WERI-Rb-1 (cell line): ENCODE measurements around the gene MIA.
A peak's percentile ranks its signal among the peaks of the same experiment; 100 is the strongest.

Experiments
- DNase-seq: peaks from one replicate; pipeline ENCODE4 v3.0.0-alpha.2; 2020
- H3K27ac ChIP-seq: fragments of 250-450 bp; sonication (Bioruptor Pico); 2 replicates; pipeline ENCODE4 v1.5.1; 2020; ENCODE audit warnings: mild to moderate bottlenecking, moderate library complexity
- H3K27me3 ChIP-seq: fragments of 250-450 bp; sonication (Bioruptor Pico); 2 replicates; pipeline ENCODE4 v1.5.1; 2021; ENCODE audit warnings: mild to moderate bottlenecking, low read depth, moderate library complexity; ENCODE audit not compliant: insufficient read depth, severe bottlenecking
- H3K36me3 ChIP-seq: fragments of 250-450 bp; sonication (Bioruptor Pico); 2 replicates; pipeline ENCODE4 v1.5.1; 2020; ENCODE audit warnings: mild to moderate bottlenecking, moderate library complexity
- H3K4me3 ChIP-seq: 2 replicates; pipeline ENCODE4 v1.5.1; 2011; ENCODE audit warnings: low read depth, mild to moderate bottlenecking, control low read depth, low read length
- H3K9me3 ChIP-seq: fragments of 250-450 bp; sonication (Bioruptor Pico); 2 replicates; pipeline ENCODE4 v1.5.1; 2021; ENCODE audit warnings: mild to moderate bottlenecking, moderate library complexity; ENCODE audit not compliant: severe bottlenecking
- TF ChIP-seq, protein P1 (sequence below): IDR thresholded peaks from 2 replicates; pipeline ENCODE4 v1.5.1; 2011; ENCODE audit warnings: low read depth, mild to moderate bottlenecking, control low read depth, inconsistent platforms, low read length

The MIA gene

GRCh38 chr19:40802300-40803169 is 27.2 kb downstream of the MIA start:
- no peak overlapping the region for H3K4me3 ChIP-seq
- DNase-seq = peak; percentile 50
- no peaks in the 10 kb centered on the region for H3K27me3 ChIP-seq
- peak overlapping the region; percentile 71 for H3K27ac ChIP-seq
- H3K9me3 ChIP-seq = no peaks in the 10 kb centered on the region
- TF ChIP-seq, protein P1, sequence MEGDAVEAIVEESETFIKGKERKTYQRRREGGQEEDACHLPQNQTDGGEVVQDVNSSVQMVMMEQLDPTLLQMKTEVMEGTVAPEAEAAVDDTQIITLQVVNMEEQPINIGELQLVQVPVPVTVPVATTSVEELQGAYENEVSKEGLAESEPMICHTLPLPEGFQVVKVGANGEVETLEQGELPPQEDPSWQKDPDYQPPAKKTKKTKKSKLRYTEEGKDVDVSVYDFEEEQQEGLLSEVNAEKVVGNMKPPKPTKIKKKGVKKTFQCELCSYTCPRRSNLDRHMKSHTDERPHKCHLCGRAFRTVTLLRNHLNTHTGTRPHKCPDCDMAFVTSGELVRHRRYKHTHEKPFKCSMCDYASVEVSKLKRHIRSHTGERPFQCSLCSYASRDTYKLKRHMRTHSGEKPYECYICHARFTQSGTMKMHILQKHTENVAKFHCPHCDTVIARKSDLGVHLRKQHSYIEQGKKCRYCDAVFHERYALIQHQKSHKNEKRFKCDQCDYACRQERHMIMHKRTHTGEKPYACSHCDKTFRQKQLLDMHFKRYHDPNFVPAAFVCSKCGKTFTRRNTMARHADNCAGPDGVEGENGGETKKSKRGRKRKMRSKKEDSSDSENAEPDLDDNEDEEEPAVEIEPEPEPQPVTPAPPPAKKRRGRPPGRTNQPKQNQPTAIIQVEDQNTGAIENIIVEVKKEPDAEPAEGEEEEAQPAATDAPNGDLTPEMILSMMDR = no peak
- peaks cover 71% of the 10 kb centered on the region for H3K36me3 ChIP-seq

DNA sequence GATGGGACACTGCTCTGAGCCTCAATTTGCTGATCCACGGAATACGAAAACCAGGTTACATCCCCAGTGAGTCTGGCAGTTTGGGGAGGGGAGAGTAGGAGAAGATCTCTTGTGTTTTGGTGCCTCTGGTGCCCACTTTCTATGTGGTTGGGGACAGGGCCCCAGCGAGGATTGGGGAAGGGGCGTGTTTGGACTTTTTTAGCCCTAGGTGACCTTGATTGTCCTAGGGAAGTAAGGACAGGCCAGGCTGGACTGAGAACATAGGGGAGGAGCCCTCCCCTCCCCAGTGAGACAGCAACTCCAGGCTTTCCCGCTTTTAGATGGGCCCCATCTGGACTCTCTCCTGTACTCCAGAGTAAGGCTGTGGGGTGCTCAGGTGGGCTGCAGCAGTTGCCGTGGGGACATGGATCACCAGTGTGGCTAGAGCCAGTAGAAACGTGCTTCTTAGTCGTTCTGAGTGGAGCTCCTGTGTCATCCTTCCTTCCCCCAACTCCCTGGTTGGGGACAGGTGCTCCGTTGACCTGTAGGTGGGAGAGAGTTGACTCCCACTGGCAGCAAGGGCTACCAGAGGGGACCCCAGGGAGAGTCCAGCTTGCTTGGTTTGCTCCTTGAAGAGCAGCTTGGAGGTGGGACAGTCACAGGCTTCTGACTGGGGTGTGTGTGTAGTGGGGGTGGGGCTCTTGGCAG is 28.0 kb downstream of the MIA start:
- DNase-seq = no peak
- Histone ChIP-seq H3K27me3 (no peaks in the 10 kb centered on the region), H3K4me3 (peak overlapping the region; percentile 3; the same call in 1 of the 2 replicates), H3K27ac (peak overlapping the region; percentile 71), H3K9me3 (no peaks in the 10 kb centered on the region), H3K36me3 (peaks cover 79% of the 10 kb centered on the region)
- TF ChIP-seq, protein P1 = no peak

- H3K27me3 ChIP-seq = no peaks in the 10 kb centered on the region
- H3K9me3 ChIP-seq = no peaks in the 10 kb centered on the region
- TF ChIP-seq, protein P1 = no peak
- peak overlapping the region; percentile 71 for H3K27ac ChIP-seq
- peaks cover 87% of the 10 kb centered on the region for H3K36me3 ChIP-seq
- DNase-seq = peak; percentile 68
- H3K4me3 ChIP-seq = no peak overlapping the region
Observed at GRCh38 chr19:40803857-40804782, 28.8 kb downstream of the MIA start.

GRCh38 chr19:40804783-40805242 is 29.5 kb downstream of the MIA start:
- TF ChIP-seq, protein P1 = peak; percentile 31; the same call in 1 of the 2 replicates
- H3K36me3 ChIP-seq = peaks cover 94% of the 10 kb centered on the region
- H3K9me3 ChIP-seq = no peaks in the 10 kb centered on the region
- H3K4me3 ChIP-seq = no peak overlapping the region
- peak overlapping the region; percentile 28; the same call in 1 of the 2 replicates for H3K27ac ChIP-seq
- no peaks in the 10 kb centered on the region for H3K27me3 ChIP-seq
- peak; percentile 49 for DNase-seq

GRCh38 chr19:40805258-40805868 is 30.0 kb downstream of the MIA start:
- TF ChIP-seq, protein P1 = no peak
- Histone ChIP-seq H3K36me3 (peaks cover 92% of the 10 kb centered on the region), H3K9me3 (no peaks in the 10 kb centered on the region), H3K27ac (no peak overlapping the region; the same call in 1 of the 2 replicates), H3K27me3 (no peaks in the 10 kb centered on the region), H3K4me3 (no peak overlapping the region)
- no peak for DNase-seq
